Activated CD4-positive, alpha-beta T cell treated with anti-CD3 and anti-CD28 coated beads, Interleukin-2, amount 50 U/mL, for 4 hours (primary cell): ENCODE results near the gene PCDH1.

Experiments
- DNase-seq, 2 experiments: peaks; one replicate each; pipeline ENCODE4 v3.0.0-alpha.2; 2020

The PCDH1 gene

GRCh38 chr5:141805874-141806595, 72.2 kb downstream of the PCDH1 start:
- no peak for DNase-seq

DNA sequence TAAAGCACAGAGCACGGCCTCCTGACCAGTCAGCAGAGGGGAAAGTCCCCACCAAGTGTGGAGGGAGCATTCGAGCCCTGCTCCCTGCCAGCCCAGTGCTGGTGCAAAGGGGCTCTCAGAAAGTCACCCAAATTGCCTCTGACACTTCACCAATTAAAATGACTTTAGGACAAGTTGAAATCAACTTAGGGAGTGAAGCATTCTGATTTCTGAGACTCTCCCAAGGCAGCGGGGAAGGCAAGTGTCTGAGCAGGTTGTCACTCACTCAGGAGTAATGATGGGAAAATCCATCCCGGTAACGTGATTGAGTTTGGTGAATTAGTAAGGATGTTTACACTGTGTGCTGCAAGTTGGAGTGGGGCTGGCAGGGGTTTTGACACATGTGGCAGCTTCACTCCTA, 73.7 kb downstream of the PCDH1 start:
- no peak for DNase-seq
